Suppressor macrophage (primary cell): ENCODE results near the gene C4BPB.
A peak's percentile ranks its signal among the peaks of the same experiment; 100 is the strongest.

Source experiments
- DNase-seq, 4 experiments: peaks; one replicate each; pipeline ENCODE4 v3.0.0-alpha.2; 2020 to 2022

The C4BPB gene

DNA sequence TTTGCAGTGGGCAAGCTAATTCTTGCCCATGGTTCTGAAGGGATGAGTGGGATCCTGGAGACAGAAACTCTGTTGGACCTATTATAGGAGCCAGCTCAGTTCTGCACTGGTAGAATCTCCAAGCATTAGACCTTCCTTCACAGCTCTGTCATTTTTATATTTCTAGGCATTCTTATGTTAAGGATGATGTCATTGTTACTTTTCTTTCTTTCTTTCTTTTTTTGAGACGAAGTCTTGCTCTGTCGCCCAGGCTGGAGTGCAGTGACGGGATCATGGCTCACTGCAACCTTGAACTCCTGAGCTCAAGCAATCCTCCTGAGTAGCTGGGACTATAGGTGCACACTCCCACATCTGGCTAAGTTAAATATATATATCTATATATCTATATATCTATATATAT, 28.1 kb upstream of the C4BPB start:
- no peak for DNase-seq

DNA sequence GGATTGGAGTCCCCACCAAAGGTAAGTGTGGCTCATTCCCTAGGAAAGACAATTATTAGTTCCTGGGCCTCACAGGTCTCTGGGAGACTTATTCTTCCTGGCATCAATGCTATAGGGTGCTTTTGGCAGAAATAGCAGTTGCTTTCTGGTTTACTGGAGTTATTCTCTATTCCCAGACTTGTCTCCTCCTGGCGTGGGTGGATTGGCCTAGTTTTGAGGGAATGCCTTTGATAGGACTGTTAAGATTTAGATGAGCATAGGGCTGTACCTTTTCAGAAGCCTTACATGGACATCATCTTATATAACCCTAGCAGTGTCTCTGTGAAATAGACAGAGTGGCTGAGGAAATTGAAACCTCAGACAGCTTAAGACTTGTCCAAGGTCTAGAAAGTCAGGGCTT, 26.6 kb upstream of the C4BPB start:
- no peak for DNase-seq

DNA sequence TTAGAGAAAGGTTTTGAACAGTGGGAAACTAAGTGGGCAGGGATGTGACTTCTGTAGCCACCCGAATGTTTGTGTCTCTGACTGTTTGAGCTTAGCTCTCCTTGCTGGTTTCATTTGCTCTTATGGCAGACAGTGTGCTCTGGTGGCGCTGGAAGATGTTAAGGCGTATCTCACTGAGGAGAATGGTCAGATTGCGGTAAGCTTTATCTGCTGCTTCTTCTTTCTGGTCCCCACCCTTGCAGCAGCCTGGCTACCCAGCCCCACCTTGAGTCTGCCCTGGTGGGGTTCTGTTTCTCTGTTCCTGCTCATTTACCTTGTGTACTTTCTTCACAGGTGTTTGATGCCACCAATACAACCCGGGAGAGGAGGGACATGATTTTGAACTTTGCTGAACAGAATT, 25.6 kb upstream of the C4BPB start:
- no peak for DNase-seq

DNA sequence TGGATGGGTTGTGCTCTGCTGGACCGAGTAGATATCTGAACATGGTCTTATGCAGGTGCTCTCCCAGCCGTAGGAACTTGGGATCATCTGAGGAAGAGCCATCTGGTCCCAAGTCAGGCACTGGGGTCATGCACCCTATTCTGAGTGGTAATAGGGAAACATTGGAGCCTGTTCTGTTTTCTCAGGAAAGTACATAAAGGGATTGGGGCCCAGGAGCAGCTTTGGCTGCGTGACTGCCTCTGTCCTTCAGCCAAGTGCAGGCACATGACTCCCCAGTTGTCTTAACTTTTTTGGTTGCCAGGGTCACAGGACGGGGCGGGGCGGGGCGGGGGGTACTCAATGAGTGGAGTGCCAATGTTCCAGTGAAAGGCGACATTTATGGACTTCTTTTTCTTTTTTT, 24.1 kb upstream of the C4BPB start:
- no peak for DNase-seq

DNA sequence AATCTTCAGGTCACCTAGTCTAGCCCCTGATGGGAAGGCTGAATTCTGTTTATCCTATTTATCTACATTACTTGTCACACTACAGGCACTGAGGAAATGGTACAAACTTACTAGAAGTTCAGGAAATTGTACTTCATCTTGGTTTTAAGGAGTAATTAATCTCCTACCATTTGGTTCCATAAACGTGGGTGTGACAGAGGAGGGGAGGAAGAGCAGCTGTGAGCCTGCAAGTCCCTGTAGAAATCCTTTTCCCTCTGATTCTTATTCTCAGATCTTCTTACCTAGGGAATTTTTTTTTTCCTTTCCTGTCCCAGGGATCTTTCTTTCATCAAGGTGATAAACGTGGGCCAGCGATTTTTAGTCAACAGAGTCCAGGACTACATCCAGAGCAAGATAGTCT, 21.5 kb upstream of the C4BPB start:
- DNase-seq = no peak

DNA sequence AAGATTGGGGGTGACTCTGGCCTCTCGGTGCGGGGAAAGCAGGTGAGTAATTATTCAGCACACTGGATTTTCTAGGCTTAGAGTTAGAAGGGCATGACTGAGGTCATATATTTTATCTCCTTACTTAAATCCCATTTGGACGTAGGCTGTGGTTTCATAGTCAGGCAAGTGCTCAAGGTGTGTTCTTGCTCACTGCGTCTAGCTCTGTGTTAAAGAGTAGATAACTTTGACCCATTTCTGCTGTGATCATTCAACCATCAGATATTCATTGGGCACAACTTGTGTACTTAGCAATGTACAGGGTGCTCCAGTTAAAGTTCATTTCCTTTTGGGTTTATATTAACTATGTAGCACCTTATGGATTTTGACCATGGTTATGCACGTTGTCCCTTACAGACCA, 21.0 kb upstream of the C4BPB start:
- no peak for DNase-seq

DNA sequence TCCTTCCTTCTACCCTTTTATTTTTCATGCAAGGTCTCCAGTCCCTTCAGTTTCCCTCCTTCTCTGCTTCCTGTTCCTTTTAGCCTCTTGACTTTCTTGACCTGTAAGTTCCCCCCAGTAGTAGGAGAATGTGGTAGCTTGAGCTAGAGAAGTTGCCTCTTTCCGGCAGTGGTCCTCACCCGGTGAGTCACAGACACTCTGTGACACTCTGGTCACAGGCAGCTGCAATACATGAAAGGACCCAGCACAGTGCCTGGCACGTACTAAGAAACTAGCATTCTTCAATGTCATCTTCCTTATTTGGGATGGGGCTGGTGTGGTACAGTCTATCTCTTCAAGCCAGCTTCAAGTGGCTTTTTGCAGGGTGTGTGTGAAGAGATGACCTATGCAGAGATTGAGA, 19.6 kb upstream of the C4BPB start:
- DNase-seq = peak in 3 of 4 experiments; percentile 14 to 31 (median 19)

DNA sequence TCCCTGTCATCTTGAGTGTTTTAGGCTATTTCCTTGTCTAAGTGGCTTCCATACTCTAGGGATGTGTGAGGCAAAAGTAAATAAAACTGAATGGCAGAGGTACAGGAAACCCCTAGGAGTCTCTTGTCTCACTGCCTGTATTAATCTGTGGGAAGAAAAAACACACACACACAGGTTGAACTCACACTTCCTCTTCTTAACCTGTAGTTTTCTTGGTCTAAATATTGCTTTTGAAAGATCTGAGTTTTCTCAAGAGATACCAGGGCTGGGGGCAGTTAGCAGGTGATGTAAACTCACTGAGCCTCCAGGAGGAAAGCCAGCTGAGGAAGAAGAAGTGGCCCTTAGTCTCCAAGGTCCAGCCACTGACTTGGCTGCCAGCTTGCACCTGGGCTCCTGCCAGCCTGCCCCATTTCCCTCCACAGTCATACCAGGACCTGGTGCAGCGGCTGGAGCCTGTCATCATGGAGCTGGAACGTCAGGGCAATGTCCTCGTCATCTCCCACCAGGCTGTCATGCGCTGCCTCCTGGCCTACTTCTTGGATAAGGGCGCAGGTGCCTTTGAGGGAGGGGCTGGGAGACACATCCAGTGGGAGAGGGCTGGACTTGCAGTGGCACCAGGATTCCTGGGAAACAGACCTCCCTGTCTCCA, 18.7 kb upstream of the C4BPB start:
- no peak for DNase-seq

DNA sequence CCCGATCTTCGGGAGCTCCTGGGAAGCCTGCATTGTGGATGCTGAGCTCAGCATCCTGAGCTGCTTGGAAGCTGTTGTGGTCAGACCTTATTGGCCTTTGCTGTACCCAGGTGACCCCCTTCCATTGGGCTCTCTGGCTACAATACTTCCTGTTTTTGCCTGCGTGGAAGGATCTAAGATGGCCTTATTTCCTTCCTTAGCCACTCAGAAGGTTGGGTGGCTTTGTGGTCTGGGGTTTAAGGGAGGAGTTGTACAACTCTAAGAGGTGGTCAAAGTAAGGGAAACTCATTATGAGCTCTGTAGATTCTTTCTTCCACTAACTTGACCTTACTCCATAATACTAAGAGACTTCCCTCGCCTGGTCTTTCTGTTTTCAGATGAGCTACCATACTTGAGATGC, 17.8 kb upstream of the C4BPB start:
- peak in 3 of 4 experiments; percentile 7 to 20 (median 17) for DNase-seq

DNA sequence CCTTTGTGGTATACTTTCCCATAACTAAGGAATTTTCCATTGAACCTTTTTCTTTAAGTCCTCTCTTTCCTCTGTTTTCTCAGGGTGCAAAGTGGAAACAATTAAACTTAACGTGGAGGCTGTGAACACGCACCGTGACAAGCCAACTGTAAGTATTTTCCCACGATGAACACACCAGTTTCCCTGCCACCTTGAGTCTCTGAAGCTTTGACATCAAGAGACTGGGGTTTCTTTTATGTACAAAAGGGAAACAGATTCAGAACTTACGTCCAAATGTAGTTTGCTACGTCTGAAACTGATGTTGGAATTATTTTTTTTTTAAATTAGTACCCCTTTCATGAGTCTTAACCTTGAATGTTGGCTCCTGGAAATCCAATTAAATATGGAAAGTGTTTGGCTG, 17.2 kb upstream of the C4BPB start:
- no peak for DNase-seq

DNA sequence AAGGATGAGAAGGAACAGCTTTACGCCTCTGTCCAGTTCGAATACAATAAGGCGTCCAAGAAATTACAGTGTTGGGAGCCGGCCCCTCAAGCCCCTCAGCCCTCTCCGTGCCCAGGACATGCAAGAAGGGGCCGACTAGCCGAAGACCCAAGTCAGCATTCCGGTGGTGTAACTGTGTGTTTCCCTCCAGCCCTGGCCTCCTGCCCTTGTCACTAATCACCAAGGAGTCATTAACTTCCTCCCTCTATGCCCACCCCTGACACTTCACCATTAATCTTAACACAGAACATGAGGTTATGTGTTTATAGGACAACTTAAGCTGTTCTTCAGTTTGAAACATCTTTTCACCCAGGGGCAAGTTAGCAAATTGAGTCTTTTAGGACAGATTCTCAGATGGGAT, 16.4 kb upstream of the C4BPB start:
- DNase-seq = no peak

DNA sequence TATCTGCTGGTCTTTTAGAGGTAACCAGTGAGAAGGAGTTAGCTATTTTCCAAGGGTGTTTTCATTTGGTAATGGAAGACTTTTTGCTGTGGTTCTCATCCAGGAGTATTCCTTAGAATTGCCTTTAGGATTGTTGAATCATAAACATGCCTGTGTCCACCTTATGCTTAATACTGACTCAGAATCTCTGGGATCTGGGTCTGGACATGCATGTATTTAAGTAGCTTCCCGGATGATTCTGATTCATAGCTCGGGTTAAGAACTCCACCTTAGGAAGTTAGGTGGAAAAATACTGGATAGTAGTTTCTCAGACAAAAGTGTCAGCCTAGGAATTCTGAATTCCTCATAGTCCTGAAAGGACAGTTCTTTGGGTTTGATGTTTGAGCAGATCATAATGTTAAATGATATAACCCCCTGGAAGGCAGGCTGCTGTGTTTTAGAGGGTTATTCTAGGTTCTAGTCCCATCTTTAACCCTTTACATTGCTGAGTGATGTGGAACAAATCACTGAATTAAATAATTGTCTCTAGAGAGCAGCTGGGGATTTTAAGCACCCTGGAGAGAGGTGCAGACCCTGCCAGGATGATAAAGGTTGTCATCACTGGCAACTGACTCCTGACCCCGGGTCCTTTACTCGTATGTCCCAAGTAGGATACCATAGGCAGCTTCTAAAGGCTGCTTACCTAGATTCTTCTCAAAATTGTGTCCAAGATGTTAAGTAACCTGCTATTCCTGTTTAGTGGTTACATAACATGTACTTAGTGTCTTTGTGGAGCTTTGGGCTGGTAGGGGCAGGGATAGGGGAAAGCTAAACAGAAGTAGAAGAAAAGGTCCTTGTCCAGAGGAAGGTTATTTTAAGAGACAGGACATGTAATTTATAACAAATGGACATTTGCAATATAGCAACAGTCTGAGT, 14.5 kb upstream of the C4BPB start:
- DNase-seq = no peak

DNA sequence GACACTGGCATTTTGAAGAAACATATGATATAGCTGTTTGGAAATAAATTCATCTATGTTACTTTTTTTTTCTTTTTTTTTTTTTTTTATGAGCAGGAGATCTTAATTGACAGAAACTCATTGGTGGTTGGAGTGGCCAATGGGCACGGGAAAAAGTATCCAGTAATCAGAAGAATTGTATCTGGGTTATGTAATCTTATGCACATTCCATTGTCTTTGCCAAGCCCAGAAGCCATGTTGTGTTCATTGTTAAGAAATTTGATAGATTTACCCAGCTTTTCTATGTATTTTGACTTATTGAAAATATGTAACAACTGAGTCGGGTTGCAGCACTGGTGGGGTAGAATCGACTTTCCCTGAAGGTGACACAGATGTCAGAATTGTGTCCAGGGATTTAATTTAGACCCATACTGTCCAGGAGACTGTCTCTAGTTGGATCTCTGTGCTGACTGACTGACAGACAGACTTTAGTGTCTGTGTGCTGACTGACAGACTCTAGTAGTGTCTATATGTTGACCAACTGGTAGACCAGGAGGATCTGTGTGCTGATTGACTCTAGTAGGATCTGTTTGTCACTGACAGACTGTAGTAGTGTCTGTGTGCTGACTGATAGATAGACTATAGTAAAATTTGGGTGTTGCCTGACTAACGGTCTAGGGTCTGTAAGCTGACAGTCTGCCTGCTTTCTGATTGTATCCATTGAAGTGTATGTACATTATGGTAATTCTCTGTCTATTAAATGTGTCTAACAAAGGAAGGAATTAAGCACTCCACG, 12.3 kb upstream of the C4BPB start:
- no peak for DNase-seq

DNA sequence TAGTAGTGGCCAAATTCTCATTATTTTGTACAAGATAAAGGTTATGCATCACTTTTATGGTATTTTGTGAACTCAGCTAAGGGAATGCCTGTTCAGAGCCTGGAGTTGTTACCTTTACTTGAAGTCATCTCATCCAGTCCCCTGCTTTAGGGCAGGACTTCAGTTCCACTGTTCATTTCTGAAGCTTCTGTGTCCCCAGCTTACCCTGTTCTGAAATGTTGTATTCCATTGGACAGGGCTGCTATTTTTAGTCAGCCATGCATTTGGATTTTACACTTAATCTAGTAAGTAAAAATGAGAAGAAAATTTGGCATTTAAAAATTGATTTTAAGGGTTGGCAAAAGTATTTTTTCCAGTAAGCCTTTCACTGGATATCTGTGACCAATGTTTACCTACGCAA, 11.6 kb upstream of the C4BPB start:
- no peak for DNase-seq

DNA sequence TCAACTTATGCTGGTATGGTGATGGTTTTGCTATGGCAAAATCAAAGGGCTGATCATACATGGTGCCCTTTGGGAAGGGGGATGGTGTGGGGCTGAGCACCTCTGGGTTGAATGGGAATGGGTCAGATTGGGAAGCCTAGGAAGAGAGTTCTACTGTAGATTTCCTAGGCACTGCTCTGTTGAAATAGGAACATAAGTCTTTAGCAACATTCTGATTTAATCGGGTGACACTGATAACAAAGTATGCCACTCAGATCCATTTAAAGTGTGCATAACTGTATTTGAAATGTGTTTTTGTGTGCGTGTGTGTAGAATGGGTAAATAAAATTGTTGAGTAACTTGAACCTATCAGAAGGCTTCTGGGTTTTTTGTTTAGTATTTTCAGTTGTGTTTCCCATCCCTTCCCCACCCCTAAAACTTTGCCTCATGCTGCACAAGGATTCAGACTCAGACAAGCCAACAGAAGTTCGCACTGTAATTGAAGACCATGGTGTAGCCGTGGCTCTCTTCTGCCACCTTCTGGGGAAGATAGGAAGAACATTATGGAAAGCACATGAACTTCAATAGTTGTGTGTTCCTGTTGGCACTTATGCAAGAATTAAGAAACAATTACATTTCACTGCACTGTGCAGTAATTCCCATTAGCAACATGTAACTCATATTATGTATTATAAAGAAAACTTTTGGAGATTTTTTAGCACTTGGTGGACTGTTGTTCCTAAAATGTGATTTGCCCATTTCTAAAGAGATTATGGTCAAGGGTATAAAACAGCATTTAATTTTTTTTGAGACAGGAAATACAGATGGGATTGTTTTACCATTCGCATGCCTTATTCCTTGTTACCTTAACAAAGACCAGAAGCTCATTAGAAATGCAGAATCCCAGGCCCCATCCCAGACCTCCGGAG, 10.9 kb upstream of the C4BPB start:
- DNase-seq = peak; percentile 84 to 89 (median 85)

DNA sequence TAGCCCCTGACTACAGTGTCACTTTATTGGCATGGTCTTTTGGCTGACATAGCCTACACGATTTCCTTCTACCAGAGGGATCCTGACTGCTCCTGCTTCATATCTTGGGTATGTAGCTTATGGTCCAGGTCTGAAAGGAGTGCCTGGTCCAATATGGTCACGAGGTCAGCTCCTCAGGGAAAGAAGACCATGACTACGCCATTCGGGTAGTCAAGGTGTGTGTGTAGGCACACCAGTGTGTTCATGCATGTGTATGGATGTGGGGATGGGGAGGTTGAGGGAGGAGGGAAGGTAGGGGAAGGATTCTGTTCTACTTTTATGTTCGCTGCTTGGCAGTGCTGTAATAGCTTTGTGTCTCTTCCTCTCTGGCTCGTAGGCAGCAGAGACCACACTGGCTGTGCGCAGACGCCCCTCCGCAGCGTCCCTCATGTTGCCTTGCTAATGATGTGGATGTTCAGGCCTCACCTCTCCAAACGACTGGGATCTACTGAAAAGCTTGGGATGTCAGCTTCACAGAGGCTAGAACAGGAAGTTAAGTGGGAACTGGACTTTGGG, 10.0 kb upstream of the C4BPB start:
- no peak for DNase-seq

DNA sequence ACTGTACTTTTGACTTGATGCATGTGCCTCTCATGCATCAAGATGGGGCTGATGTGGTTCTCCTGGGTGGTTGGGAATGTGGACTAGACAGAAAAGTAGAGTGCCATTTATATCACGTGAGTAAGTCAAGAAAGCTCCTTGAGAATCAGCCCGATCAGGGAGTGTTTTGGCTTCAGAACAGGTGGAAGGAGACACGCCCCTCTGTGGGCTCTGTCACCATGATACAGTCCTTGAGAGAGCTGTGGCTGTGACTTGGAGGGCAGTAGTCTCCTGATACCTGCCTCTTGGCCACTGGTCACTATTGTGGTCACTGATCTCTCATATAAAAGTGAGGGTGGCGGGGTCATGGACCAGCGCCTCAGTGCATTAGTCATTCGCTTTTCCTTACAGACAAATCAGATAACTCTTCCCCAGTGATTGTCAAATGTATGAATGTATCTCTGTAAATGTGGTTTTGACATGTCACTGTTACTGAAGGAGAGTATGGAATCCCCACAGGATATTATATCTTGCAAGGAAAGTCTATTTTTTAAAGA, 8.9 kb upstream of the C4BPB start:
- DNase-seq = no peak

DNA sequence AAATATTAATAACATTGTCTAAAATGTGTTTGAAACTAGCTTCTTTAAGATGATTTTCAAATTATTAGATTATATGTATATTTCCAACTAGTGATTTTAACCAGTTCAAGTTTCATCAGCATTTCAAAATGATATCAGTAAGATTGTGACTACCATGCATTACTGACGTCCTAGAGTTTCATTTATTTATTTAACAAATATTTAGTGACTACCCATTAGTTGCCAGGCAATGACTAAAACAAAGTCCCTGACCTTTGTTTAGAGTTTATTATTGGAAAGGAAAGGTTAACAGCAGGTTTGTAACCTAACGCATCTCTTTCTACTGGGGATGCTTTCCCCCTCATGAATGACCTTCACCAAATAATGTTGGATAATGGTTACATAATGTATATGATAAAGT, 7.6 kb upstream of the C4BPB start:
- DNase-seq = no peak

DNA sequence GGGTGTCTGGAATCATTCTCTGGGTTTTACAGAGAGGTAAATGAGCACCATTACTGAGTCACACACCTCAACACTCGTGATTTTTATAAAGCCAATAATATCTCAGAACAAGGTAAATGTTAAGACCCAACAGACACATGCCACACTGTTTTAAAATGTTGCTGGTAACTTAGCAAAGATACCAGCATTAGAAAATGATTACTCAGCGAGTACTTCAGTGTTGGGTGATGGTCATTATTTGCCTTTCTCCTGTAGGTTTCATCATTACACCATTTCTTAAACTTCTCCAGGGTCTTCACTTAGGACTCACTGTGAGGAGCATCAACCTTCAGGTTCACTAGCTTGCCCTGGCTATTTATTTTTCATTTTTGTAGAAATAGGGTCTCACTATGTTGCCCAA, 6.9 kb upstream of the C4BPB start:
- DNase-seq = no peak

DNA sequence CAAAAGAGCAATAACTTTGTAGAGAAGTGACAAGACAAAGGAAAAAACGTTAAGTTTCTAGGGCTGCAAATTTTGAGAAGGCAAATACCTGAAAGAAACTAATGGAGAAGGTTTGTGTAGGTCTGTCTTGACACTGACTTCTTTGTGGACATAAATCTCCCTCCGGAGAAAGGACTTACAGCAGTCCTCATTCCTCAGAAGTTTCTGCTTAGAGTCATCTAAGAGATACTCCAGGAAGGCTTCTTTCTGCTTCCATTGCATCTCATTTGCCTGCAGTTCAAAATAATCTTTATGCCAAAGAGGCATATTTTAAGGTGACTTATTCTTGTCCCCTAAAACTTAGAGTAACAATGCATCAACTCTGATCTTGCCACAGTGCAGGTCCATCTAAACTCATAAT, 4.4 kb upstream of the C4BPB start:
- DNase-seq = no peak

DNA sequence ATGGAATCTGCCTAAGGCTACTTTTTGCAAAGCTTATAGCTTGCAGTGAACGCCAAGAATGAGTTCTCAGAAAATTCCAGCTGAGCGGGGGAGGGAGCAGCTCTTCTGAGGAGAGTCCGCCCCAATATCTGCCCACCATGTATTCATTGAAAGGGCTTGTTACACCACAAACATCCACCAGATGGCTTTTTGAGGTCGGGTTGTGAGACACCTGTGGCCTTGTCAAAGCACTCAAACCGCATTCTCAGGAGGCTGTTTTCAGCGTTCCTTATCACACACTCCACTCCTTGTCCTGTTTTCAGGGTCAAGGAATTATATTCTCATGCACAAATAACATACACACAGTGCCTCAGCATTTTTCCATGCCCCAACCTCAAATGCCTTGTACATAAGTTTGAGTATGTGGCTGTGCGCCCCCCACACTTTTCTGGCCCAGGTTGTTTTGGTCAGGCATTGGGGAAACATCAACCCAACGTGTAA, 3.9 kb upstream of the C4BPB start:
- DNase-seq = peak; percentile 57 to 73 (median 63)

DNA sequence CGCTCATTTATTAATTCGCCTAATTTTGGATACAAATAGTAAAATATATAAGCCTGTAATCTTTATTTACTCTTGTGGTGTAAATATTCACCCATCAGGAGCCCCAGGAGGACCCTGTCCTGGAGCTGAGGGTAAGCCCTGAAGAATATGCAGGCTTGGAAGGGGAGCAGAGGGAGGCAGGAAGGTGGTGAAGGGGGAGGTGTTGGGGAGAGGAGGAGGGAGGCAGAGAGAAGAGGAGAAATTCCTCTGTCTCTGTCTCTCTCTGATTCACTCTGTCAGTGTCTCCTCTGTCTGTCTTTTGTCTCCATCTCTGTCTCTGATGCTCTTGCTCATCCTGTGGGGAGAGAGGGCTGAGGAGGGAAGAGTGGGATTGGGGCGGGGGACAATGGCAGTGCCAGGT, 2.8 kb upstream of the C4BPB start:
- no peak for DNase-seq
